Right renal cortex interstitium (tissue), 3 donors: Measurements from ENCODE around the gene NAXE. TPM values are rescaled to one million over a fixed set of nuclear protein-coding genes. Genes with fewer than 3 reads are reported as not detected.
"Not testable (repeated sequence)": the region's sequence is repeated elsewhere in the genome, so short reads cannot be mapped to it uniquely, and the experiment has no call there.

Source experiments
- DNase-seq, 3 donors: peaks; one replicate each; pipeline ENCODE4 v3.0.0-alpha.2; 2013; ENCODE audit warnings: low read depth in 3 of 3, low spot score in 2 of 3
- polyA plus RNA-seq, 3 donors: library from polyadenylated mRNA; unstranded; fragments of 120-200 nt; gene quantifications; one replicate each; pipeline ENCODE4 v1.2.1, GENCODE V29; 2013; ENCODE audit not compliant: insufficient read length in 3 of 3

The NAXE gene
- 10 to 100 TPM; 75.4 to 80.4 (median 80.3) TPM for polyA plus RNA-seq

GRCh38 chr1:156591432-156592157 lies at the start of gene NAXE:
TSS of gene NAXE (plus strand) at chr1:156591776. CDS start at chr1:156591805, 29 bp downstream.
- DNase-seq, result no peak

- DNase-seq, result no peak
Observed at GRCh38 chr1:156543066-156543465, 48.5 kb upstream of the NAXE start.

- DNase-seq, result no peak
Observed at GRCh38 chr1:156544592-156545102, 46.9 kb upstream of the NAXE start.

- no peak for DNase-seq
Observed at GRCh38 chr1:156546267-156546666, 45.3 kb upstream of the NAXE start.

- no peak for DNase-seq
Observed at GRCh38 chr1:156547434-156547833, 44.1 kb upstream of the NAXE start.

- no peak for DNase-seq
Observed at GRCh38 chr1:156547982-156548381, 43.6 kb upstream of the NAXE start.

- DNase-seq, result no peak
Observed at GRCh38 chr1:156549390-156549789, 42.2 kb upstream of the NAXE start.

- DNase-seq, result no peak
Observed at GRCh38 chr1:156549831-156550230, 41.7 kb upstream of the NAXE start.

- DNase-seq, result no peak
Observed at GRCh38 chr1:156550346-156550745, 41.2 kb upstream of the NAXE start.

GRCh38 chr1:156551066-156551643 lies 40.4 kb upstream of the NAXE start:
- DNase-seq, result no peak

GRCh38 chr1:156551869-156552268 lies 39.7 kb upstream of the NAXE start:
- DNase-seq, result no peak

GRCh38 chr1:156552518-156552917 lies 39.1 kb upstream of the NAXE start:
- no peak for DNase-seq

GRCh38 chr1:156552937-156553336 lies 38.6 kb upstream of the NAXE start:
- not testable (repeated sequence) for DNase-seq

GRCh38 chr1:156553860-156554485 lies 37.6 kb upstream of the NAXE start:
- no peak for DNase-seq

GRCh38 chr1:156554971-156555370 lies 36.6 kb upstream of the NAXE start:
- no peak for DNase-seq

GRCh38 chr1:156555715-156556114 lies 35.9 kb upstream of the NAXE start:
- no peak for DNase-seq

GRCh38 chr1:156556354-156556753 lies 35.2 kb upstream of the NAXE start:
- no peak for DNase-seq

- no peak for DNase-seq
Observed at GRCh38 chr1:156559086-156559796, 32.3 kb upstream of the NAXE start.

GRCh38 chr1:156559797-156560385 lies 31.7 kb upstream of the NAXE start:
- no peak for DNase-seq

- DNase-seq, result no peak
Observed at GRCh38 chr1:156560585-156561163, 30.9 kb upstream of the NAXE start.
